ENCODE results near the gene MGAT4B.

The MGAT4B gene

GRCh38 chr5:179829732-179830435, 23.2 kb upstream of the MGAT4B start:
- Histone ChIP-seq H3K27me3 (ENCODE audit: insufficient read depth, low read length, poor library complexity) (no peaks in the 10 kb centered on the region), H3K4me3 (ENCODE audit: low read length) (no peak overlapping the region), H4K5ac (ENCODE audit: low read length) (no peak overlapping the region), H3K79me1 (ENCODE audit: low read length) (no peaks in the 10 kb centered on the region), H3K27ac (ENCODE audit: low read depth, low read length) (no peak overlapping the region), H2BK120ac (ENCODE audit: low read depth, low read length) (no peak overlapping the region), H4K8ac (ENCODE audit: low read depth, low read length) (no peak overlapping the region), H2BK15ac (replicated peaks; ENCODE audit: low read depth) (no peak overlapping the region), H3K4me2 (ENCODE audit: low read length) (no peak overlapping the region), H3K9ac (ENCODE audit: low read length) (no peak overlapping the region), H3K23ac (ENCODE audit: low read length) (no peak overlapping the region), H3K18ac (ENCODE audit: low read length) (no peak overlapping the region), H3K36me3 (ENCODE audit: control insufficient read depth, insufficient read depth, low read length) (peaks cover 15% of the 10 kb centered on the region), H2BK5ac (ENCODE audit: low read length) (no peak overlapping the region), H3K79me2 (ENCODE audit: control insufficient read depth, insufficient read depth, low read length) (no peaks in the 10 kb centered on the region), H3K4me1 (ENCODE audit: control insufficient read depth, low read depth, low read length) (no peaks in the 10 kb centered on the region), H3K4ac (ENCODE audit: low read depth, low read length) (no peak overlapping the region), H2AK5ac (ENCODE audit: low read length) (no peak overlapping the region), H3K56ac (ENCODE audit: low read length) (no peak overlapping the region)
- WGBS (ENCODE audit: extremely low coverage, insufficient coverage, low lambda C conversion rate) = no CpG with 5 or more reads among the region's 7 CpGs
- DNase-seq = no peak

DNA sequence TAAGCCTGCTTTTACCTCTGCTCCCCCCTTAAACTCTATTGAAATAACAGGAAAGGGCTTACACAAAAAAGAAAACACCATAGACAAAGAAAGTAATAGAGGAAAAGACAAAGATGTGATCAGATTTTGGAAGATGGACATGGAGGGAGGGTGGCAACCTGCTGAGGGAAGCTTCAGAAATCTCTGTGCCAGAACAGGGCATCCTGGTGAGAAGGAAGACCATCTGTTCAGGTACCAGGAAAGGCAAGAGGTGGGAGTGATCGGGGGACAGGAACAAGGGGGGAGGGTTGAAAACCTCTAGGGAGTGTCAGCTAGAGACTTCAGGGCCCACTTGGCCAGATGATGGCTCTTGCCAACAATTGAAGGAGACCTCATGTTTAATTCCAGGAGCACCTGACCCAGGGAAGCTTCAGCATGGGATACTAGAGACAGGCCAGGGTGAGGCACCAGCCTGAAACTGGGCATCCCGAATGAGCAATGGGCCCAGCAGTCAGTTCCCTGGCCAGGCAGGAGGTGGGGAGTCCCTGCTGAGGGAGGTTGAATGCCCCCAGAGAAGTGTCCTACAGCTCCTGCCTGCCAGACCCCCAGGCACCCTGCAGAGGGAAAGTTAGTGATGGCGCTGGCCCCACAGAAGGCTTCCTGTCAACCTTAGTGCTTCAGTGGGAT, 22.2 kb upstream of the MGAT4B start:
- no peak overlapping the region for H3K56ac ChIP-seq (ENCODE audit: low read length)
- no peak overlapping the region for H2AK5ac ChIP-seq (ENCODE audit: low read length)
- no peak overlapping the region for H3K23ac ChIP-seq (ENCODE audit: low read length)
- H3K4me2 ChIP-seq (ENCODE audit: low read length) = no peak overlapping the region
- DNase-seq = no peak
- no peak overlapping the region for H3K18ac ChIP-seq (ENCODE audit: low read length)
- no peaks in the 10 kb centered on the region for H3K4me1 ChIP-seq (ENCODE audit: control insufficient read depth, low read depth, low read length)
- no peaks in the 10 kb centered on the region for H3K79me2 ChIP-seq (ENCODE audit: control insufficient read depth, insufficient read depth, low read length)
- H4K5ac ChIP-seq (ENCODE audit: low read length) = no peak overlapping the region
- no peak overlapping the region for H4K8ac ChIP-seq (ENCODE audit: low read depth, low read length)
- H3K9ac ChIP-seq (ENCODE audit: low read length) = no peak overlapping the region
- H2BK120ac ChIP-seq (ENCODE audit: low read depth, low read length) = no peak overlapping the region
- H3K4me3 ChIP-seq (ENCODE audit: low read length) = no peak overlapping the region
- peaks cover 3% of the 10 kb centered on the region for H3K79me1 ChIP-seq (ENCODE audit: low read length)
- WGBS (ENCODE audit: extremely low coverage, insufficient coverage, low lambda C conversion rate) = no CpG with 5 or more reads among the region's 3 CpGs
- H3K4ac ChIP-seq (ENCODE audit: low read depth, low read length) = no peak overlapping the region
- no peak overlapping the region for H2BK15ac ChIP-seq (replicated peaks; ENCODE audit: low read depth)
- H3K27ac ChIP-seq (ENCODE audit: low read depth, low read length) = no peak overlapping the region
- H2BK5ac ChIP-seq (ENCODE audit: low read length) = no peak overlapping the region
- H3K27me3 ChIP-seq (ENCODE audit: insufficient read depth, low read length, poor library complexity) = no peaks in the 10 kb centered on the region
- peaks cover 17% of the 10 kb centered on the region for H3K36me3 ChIP-seq (ENCODE audit: control insufficient read depth, insufficient read depth, low read length)

DNA sequence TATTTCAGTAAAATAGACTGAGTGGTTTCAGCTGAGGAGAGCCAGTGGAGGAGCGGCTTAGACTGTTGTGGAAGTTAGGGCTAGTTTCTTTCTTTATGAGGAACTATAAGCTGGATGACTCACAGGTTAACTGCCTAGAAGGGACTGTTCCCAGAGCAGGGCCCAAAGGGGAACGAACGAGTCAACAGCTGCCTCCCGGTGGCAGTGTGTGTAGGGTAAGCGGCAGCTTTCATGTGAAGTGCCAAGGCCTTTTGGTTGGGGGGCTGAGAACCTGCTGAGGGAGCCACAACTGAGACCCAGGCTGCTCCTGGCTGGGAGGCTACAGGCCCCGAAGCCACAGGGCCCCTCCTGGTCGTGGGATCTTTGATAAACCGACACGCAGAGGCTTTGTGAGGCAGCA, 21.0 kb upstream of the MGAT4B start:
- DNase-seq = no peak
- Histone ChIP-seq H2BK120ac (ENCODE audit: low read depth, low read length) (no peak overlapping the region), H3K27me3 (ENCODE audit: insufficient read depth, low read length, poor library complexity) (no peaks in the 10 kb centered on the region), H4K8ac (ENCODE audit: low read depth, low read length) (no peak overlapping the region), H3K4me1 (ENCODE audit: control insufficient read depth, low read depth, low read length) (no peaks in the 10 kb centered on the region), H3K27ac (ENCODE audit: low read depth, low read length) (no peak overlapping the region), H2BK15ac (replicated peaks; ENCODE audit: low read depth) (no peak overlapping the region), H4K5ac (ENCODE audit: low read length) (no peak overlapping the region), H2AK5ac (ENCODE audit: low read length) (no peak overlapping the region), H3K79me1 (ENCODE audit: low read length) (peaks cover 8% of the 10 kb centered on the region), H3K56ac (ENCODE audit: low read length) (no peak overlapping the region), H3K4ac (ENCODE audit: low read depth, low read length) (no peak overlapping the region), H3K4me2 (ENCODE audit: low read length) (no peak overlapping the region), H3K4me3 (ENCODE audit: low read length) (no peak overlapping the region), H3K36me3 (ENCODE audit: control insufficient read depth, insufficient read depth, low read length) (peaks cover 12% of the 10 kb centered on the region), H3K9ac (ENCODE audit: low read length) (no peak overlapping the region), H2BK5ac (ENCODE audit: low read length) (no peak overlapping the region), H3K18ac (ENCODE audit: low read length) (no peak overlapping the region), H3K23ac (ENCODE audit: low read length) (no peak overlapping the region), H3K79me2 (ENCODE audit: control insufficient read depth, insufficient read depth, low read length) (peaks cover 3% of the 10 kb centered on the region)
- no CpG with 5 or more reads among the region's 9 CpGs for WGBS (ENCODE audit: extremely low coverage, insufficient coverage, low lambda C conversion rate)

DNA sequence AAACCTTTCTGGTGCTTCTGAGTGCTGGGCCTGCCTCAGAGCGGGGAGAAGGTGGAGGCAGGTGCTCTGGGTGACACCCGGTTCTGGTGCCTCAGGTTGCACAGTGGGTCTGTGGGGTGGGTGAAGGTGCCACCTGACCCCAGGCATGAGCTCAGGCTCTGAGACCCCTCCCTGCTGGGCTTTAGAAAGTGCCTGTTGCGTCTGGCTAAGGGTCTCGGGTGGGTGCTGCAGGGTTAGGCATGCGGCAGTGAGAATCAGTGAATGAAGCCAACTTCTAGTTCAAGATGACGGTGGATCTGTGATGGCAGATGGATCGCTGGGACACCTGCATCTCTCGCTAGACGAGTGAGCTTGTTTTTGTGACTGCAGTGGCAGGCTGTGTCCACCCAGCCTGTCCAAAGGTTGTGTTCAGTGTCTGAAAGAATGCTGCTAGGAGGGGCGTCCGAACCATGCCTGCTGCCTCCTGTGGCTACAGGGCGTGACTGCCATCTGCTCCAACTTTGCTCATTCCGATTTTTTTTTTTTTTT, 19.1 kb upstream of the MGAT4B start:
- H3K23ac ChIP-seq (ENCODE audit: low read length) = no peak overlapping the region
- no peak overlapping the region for H3K4me3 ChIP-seq (ENCODE audit: low read length)
- H3K27ac ChIP-seq (ENCODE audit: low read depth, low read length) = no peak overlapping the region
- peaks cover 14% of the 10 kb centered on the region for H3K79me1 ChIP-seq (ENCODE audit: low read length)
- H4K8ac ChIP-seq (ENCODE audit: low read depth, low read length) = no peak overlapping the region
- no peak overlapping the region for H2AK5ac ChIP-seq (ENCODE audit: low read length)
- H2BK5ac ChIP-seq (ENCODE audit: low read length) = no peak overlapping the region
- H4K5ac ChIP-seq (ENCODE audit: low read length) = no peak overlapping the region
- no peak overlapping the region for H3K18ac ChIP-seq (ENCODE audit: low read length)
- no CpG with 5 or more reads among the region's 13 CpGs for WGBS (ENCODE audit: extremely low coverage, insufficient coverage, low lambda C conversion rate)
- no peak overlapping the region for H3K4me2 ChIP-seq (ENCODE audit: low read length)
- H3K4me1 ChIP-seq (ENCODE audit: control insufficient read depth, low read depth, low read length) = peaks cover 7% of the 10 kb centered on the region
- no peak for DNase-seq
- H3K4ac ChIP-seq (ENCODE audit: low read depth, low read length) = no peak overlapping the region
- H3K36me3 ChIP-seq (ENCODE audit: control insufficient read depth, insufficient read depth, low read length) = peaks cover 9% of the 10 kb centered on the region
- no peaks in the 10 kb centered on the region for H3K27me3 ChIP-seq (ENCODE audit: insufficient read depth, low read length, poor library complexity)
- no peak overlapping the region for H3K56ac ChIP-seq (ENCODE audit: low read length)
- peaks cover 12% of the 10 kb centered on the region for H3K79me2 ChIP-seq (ENCODE audit: control insufficient read depth, insufficient read depth, low read length)
- H2BK120ac ChIP-seq (ENCODE audit: low read depth, low read length) = no peak overlapping the region
- H2BK15ac ChIP-seq (replicated peaks; ENCODE audit: low read depth) = no peak overlapping the region
- H3K9ac ChIP-seq (ENCODE audit: low read length) = no peak overlapping the region

GRCh38 chr5:179824745-179825112, 18.1 kb upstream of the MGAT4B start:
- Histone ChIP-seq H3K23ac (ENCODE audit: low read length) (no peak overlapping the region), H2BK120ac (ENCODE audit: low read depth, low read length) (no peak overlapping the region), H4K8ac (ENCODE audit: low read depth, low read length) (no peak overlapping the region), H3K18ac (ENCODE audit: low read length) (no peak overlapping the region), H4K5ac (ENCODE audit: low read length) (no peak overlapping the region), H3K4me3 (ENCODE audit: low read length) (no peak overlapping the region), H3K56ac (ENCODE audit: low read length) (no peak overlapping the region), H3K79me1 (ENCODE audit: low read length) (peaks cover 14% of the 10 kb centered on the region), H2BK5ac (ENCODE audit: low read length) (no peak overlapping the region), H3K4me1 (ENCODE audit: control insufficient read depth, low read depth, low read length) (peaks cover 13% of the 10 kb centered on the region), H2BK15ac (replicated peaks; ENCODE audit: low read depth) (no peak overlapping the region), H3K36me3 (ENCODE audit: control insufficient read depth, insufficient read depth, low read length) (peaks cover 9% of the 10 kb centered on the region), H3K4me2 (ENCODE audit: low read length) (no peak overlapping the region), H3K9ac (ENCODE audit: low read length) (no peak overlapping the region), H3K79me2 (ENCODE audit: control insufficient read depth, insufficient read depth, low read length) (peaks cover 12% of the 10 kb centered on the region), H3K4ac (ENCODE audit: low read depth, low read length) (no peak overlapping the region), H2AK5ac (ENCODE audit: low read length) (no peak overlapping the region), H3K27ac (ENCODE audit: low read depth, low read length) (no peak overlapping the region), H3K27me3 (ENCODE audit: insufficient read depth, low read length, poor library complexity) (no peaks in the 10 kb centered on the region)
- no peak for DNase-seq
- no CpG with 5 or more reads among the region's 3 CpGs for WGBS (ENCODE audit: extremely low coverage, insufficient coverage, low lambda C conversion rate)
